Measurements from ENCODE around the gene CHMP5.

Gene CHMP5

GRCh38 chr9:33241298-33241697 lies 23.6 kb upstream of the CHMP5 start:
- FAIRE-seq (no peak), DNase-seq (ENCODE audit: insufficient read length, low spot score) (no peak)
- no peak for TF ChIP-seq POLR2A (IDR thresholded peaks at IDR 0.05; ENCODE audit: low read depth, low read length)
- no peak for TF ChIP-seq POLR2AphosphoS5 (IDR thresholded peaks at IDR 0.05; ENCODE audit: low read depth, low read length)
- no peak for TF ChIP-seq SPI1 (IDR thresholded peaks at IDR 0.05; ENCODE audit: low read depth, low read length)
- TF ChIP-seq PAX5 (IDR thresholded peaks at IDR 0.05; ENCODE audit: insufficient read depth, low read length, severe bottlenecking) = no peak

DNA sequence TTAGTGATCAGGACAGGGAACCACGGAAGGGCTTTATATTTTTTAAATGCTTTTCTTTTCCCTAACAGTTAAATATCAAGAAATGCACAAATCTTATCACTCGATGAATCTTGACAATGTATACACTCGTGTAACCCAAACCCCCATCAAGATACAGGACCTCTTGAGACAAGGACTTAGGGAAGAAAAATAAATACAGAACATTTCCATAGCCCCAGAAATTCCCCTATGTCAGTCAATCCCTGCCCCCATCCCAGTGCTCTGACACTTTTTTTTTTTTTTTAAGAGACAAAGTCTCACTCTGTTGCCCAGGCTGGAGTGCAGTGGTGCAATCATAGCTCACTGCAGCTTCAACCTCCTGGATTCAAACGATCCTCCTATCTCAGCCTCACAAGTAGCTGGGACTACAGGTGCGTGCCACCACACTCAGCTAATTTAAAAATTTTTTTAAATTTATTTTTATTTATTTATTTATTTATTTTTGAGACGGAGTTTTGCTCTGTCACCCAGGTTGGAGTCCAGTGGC lies 22.2 kb upstream of the CHMP5 start:
- FAIRE-seq (no peak), DNase-seq (ENCODE audit: insufficient read length, low spot score) (no peak)
- TF ChIP-seq POLR2A (IDR thresholded peaks at IDR 0.05; ENCODE audit: low read depth, low read length) (no peak), SPI1 (IDR thresholded peaks at IDR 0.05; ENCODE audit: low read depth, low read length) (no peak), POU2F2 (IDR thresholded peaks at IDR 0.05; ENCODE audit: low read depth, low read length) (no peak), TAF1 (IDR thresholded peaks at IDR 0.05; ENCODE audit: low read depth, low read length) (no peak), PAX5 (IDR thresholded peaks at IDR 0.05; ENCODE audit: insufficient read depth, low read length, severe bottlenecking) (no peak), POLR2AphosphoS5 (IDR thresholded peaks at IDR 0.05; ENCODE audit: low read depth, low read length) (no peak)

DNA sequence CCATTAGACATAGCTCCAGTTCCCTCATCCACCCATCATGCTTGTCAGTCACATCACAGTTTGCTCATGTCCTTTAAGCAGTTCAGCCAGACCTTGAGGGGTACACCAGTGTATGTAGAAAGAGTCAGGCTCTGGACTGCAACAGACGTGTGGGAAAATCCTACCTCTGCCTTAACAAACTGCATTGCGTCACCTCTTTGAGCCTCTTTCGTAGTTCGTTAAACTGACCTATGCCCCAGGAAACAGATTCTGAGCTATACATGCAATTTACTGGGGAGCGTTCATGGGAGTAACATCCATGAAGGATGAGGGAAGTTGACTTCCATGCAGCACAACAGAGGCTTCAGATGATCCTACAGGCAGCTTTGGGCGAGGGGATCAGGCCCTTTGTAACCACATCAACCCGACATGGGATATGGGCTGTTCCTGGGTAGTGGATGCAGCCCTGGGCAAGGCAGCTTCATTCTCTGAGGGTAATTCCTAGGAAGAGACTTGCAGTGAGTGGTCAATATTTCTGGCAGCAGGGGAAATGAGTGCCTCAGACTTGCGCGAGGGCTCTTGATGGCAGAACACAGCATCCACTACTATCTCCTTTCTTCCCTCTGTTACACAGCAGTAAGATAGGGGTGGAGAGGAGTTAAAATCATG lies 20.6 kb upstream of the CHMP5 start:
- TF ChIP-seq SPI1 (IDR thresholded peaks at IDR 0.05; ENCODE audit: low read depth, low read length) = no peak
- TF ChIP-seq POLR2AphosphoS5 (IDR thresholded peaks at IDR 0.05; ENCODE audit: low read depth, low read length) = no peak
- TF ChIP-seq POU2F2 (IDR thresholded peaks at IDR 0.05; ENCODE audit: low read depth, low read length) = no peak
- no peak for TF ChIP-seq TAF1 (IDR thresholded peaks at IDR 0.05; ENCODE audit: low read depth, low read length)
- no peak for TF ChIP-seq POLR2A (IDR thresholded peaks at IDR 0.05; ENCODE audit: low read depth, low read length)
- no peak for TF ChIP-seq PAX5 (IDR thresholded peaks at IDR 0.05; ENCODE audit: insufficient read depth, low read length, severe bottlenecking)
- DNase-seq (ENCODE audit: insufficient read length, low spot score) = no peak
- FAIRE-seq = no peak

DNA sequence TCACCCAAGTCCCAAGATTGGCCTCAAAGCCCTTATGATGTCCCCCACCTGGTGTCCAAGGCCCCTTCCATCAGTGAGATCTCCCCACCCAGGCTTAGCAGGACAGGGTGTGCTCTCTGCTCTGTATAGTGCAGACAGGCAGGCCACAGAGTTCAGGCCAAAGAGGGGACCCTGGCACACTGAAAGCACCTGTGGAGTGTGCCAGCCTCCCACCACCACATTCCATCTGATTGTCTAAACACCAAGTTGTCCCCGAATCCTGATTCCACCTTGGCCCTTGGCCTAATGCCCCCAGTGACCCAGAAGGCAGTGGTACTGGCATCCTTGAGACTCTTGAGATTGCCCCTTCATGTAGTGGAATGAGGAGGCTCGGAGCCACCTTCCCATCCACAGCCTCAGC lies 19.5 kb upstream of the CHMP5 start:
- FAIRE-seq = no peak
- TF ChIP-seq POLR2A (IDR thresholded peaks at IDR 0.05; ENCODE audit: low read depth, low read length) (no peak), PAX5 (IDR thresholded peaks at IDR 0.05; ENCODE audit: insufficient read depth, low read length, severe bottlenecking) (no peak), TAF1 (IDR thresholded peaks at IDR 0.05; ENCODE audit: low read depth, low read length) (no peak), POU2F2 (IDR thresholded peaks at IDR 0.05; ENCODE audit: low read depth, low read length) (no peak), SPI1 (IDR thresholded peaks at IDR 0.05; ENCODE audit: low read depth, low read length) (no peak), POLR2AphosphoS5 (IDR thresholded peaks at IDR 0.05; ENCODE audit: low read depth, low read length) (no peak)
- no peak for DNase-seq (ENCODE audit: insufficient read length, low spot score)

DNA sequence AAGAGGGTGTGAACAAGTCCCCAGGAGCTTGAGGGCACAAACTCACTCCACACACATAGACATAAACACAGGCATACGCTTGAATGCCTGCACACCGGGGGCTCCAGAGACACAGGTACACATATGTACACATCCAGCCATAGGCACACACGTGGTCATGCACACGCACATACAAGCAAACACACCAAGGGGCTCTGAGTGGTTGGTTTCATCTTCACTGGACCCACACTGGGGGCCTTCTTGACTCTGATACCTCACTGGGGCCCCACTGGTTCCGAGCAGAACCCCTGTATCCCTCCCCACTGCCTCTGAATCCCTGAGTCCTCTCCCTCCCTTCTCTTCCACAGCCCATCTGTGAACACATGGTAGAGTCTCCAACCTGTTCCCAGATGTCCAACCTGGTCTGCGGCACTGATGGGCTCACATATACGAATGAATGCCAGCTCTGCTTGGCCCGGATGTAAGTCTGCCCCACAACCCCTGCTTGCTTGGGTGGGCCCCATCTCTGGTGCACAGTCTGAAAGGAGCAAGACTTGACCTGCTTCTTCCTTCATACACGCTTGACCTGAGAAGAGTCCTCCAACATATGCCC lies 18.5 kb upstream of the CHMP5 start:
- no peak for FAIRE-seq
- no peak for DNase-seq (ENCODE audit: insufficient read length, low spot score)
- TF ChIP-seq POLR2AphosphoS5 (IDR thresholded peaks at IDR 0.05; ENCODE audit: low read depth, low read length) (no peak), SPI1 (IDR thresholded peaks at IDR 0.05; ENCODE audit: low read depth, low read length) (no peak), TAF1 (IDR thresholded peaks at IDR 0.05; ENCODE audit: low read depth, low read length) (no peak), POLR2A (IDR thresholded peaks at IDR 0.05; ENCODE audit: low read depth, low read length) (no peak), PAX5 (IDR thresholded peaks at IDR 0.05; ENCODE audit: insufficient read depth, low read length, severe bottlenecking) (no peak), POU2F2 (IDR thresholded peaks at IDR 0.05; ENCODE audit: low read depth, low read length) (no peak)

GRCh38 chr9:33248606-33249005 lies 16.2 kb upstream of the CHMP5 start:
- DNase-seq (ENCODE audit: insufficient read length, low spot score) (no peak), FAIRE-seq (no peak)
- no peak for TF ChIP-seq SPI1 (IDR thresholded peaks at IDR 0.05; ENCODE audit: low read depth, low read length)
- no peak for TF ChIP-seq POLR2A (IDR thresholded peaks at IDR 0.05; ENCODE audit: low read depth, low read length)
- TF ChIP-seq POU2F2 (IDR thresholded peaks at IDR 0.05; ENCODE audit: low read depth, low read length) = no peak

- FAIRE-seq = peak; percentile 80
Observed at GRCh38 chr9:33249087-33249658, 15.7 kb upstream of the CHMP5 start.

DNA sequence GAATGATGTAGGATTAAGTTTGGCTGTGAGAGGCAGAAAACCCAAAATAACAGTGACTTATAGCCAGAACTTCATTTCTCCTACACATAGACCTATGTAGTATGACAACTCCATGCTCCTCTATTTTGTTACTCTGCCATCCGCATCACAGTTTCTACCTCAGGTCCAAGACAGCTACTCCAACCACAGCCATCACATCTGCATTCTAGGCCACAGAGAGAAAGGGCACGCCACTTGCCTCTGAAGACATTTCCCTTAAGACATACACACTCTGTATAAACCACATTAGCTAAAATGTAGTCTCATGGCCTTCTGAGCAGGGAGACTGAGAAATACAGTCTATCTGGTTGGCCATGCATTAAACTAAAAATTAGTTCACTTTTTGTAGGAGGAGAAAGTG lies 14.9 kb upstream of the CHMP5 start:
- no peak for TF ChIP-seq TAF1 (IDR thresholded peaks at IDR 0.05; ENCODE audit: low read depth, low read length)
- TF ChIP-seq SPI1 (IDR thresholded peaks at IDR 0.05; ENCODE audit: low read depth, low read length) = no peak
- no peak for TF ChIP-seq POLR2A (IDR thresholded peaks at IDR 0.05; ENCODE audit: low read depth, low read length)
- no peak for TF ChIP-seq POU2F2 (IDR thresholded peaks at IDR 0.05; ENCODE audit: low read depth, low read length)
- TF ChIP-seq POLR2AphosphoS5 (IDR thresholded peaks at IDR 0.05; ENCODE audit: low read depth, low read length) = no peak
- no peak for TF ChIP-seq PAX5 (IDR thresholded peaks at IDR 0.05; ENCODE audit: insufficient read depth, low read length, severe bottlenecking)
- DNase-seq (ENCODE audit: insufficient read length, low spot score) (no peak), FAIRE-seq (peak; percentile 81)

More at GRCh38 chr9:33249087-33249658, 15.7 kb upstream of the CHMP5 start:
- no peak for DNase-seq (ENCODE audit: insufficient read length, low spot score)
- TF ChIP-seq SPI1 (IDR thresholded peaks at IDR 0.05; ENCODE audit: low read depth, low read length) (no peak), TAF1 (IDR thresholded peaks at IDR 0.05; ENCODE audit: low read depth, low read length) (no peak), PAX5 (IDR thresholded peaks at IDR 0.05; ENCODE audit: insufficient read depth, low read length, severe bottlenecking) (no peak), POU2F2 (IDR thresholded peaks at IDR 0.05; ENCODE audit: low read depth, low read length) (no peak), POLR2A (IDR thresholded peaks at IDR 0.05; ENCODE audit: low read depth, low read length) (no peak), POLR2AphosphoS5 (IDR thresholded peaks at IDR 0.05; ENCODE audit: low read depth, low read length) (no peak)

DNA sequence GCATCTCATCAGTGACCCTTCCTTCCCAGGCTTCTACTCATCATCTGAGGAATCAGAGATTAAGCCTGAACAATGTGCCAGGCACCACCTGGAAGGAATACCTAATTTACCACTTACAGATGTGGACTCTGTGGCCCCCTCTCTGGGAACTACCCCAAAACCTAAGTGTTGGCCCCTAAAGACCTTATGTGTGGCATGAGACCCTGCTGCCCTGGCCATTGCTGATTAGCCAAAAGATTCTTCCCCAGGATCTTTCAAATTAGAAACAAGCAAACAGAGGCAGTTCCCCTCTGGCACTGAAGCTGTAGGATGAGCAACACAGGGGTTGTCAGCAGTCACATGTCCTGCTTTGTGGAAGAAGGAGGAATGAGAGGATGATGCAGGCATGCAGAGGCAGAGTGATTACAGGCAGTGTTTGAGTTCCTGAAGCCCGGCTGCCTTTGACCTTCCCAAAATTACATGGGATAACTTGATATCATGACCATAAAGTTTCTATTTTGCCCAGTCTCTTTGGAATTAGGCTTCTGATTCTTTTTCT lies 14.3 kb upstream of the CHMP5 start:
- no peak for DNase-seq (ENCODE audit: insufficient read length, low spot score)
- no peak for TF ChIP-seq PAX5 (IDR thresholded peaks at IDR 0.05; ENCODE audit: insufficient read depth, low read length, severe bottlenecking)
- TF ChIP-seq POLR2AphosphoS5 (IDR thresholded peaks at IDR 0.05; ENCODE audit: low read depth, low read length) = 0 out of 2 replicates have a peak, but pooled peaks have one; percentile 19
- no peak for FAIRE-seq

Measured in GM12891 (cell line).